GM12878 (cell line): ENCODE data around the gene IQCF2.

Experiments
- FOS ChIP-seq: IDR thresholded peaks from 3 replicates; pipeline ENCODE4 v1.6.1; 2011; ENCODE audit warnings: borderline replicate concordance; ENCODE audit not compliant: insufficient read length; ENCODE audit errors: extremely low read depth
- MXI1 ChIP-seq: fragments of 150-350 bp; IDR thresholded peaks from 2 replicates; pipeline ENCODE4 v1.6.1; 2011; ENCODE audit warnings: low read depth, mild to moderate bottlenecking, inconsistent platforms, low read length, improper control_type of control experiment
- SUPT20H ChIP-seq: IDR thresholded peaks from 2 replicates; pipeline ENCODE4 v1.6.1; 2011; ENCODE audit warnings: low read depth, mild to moderate bottlenecking, low read length, moderate library complexity, borderline replicate concordance; ENCODE audit not compliant: control insufficient read depth
- TCF7 ChIP-seq: IDR thresholded peaks from 2 replicates; pipeline ENCODE4 v1.6.1; 2014; ENCODE audit warnings: antibody characterized with exemption, borderline replicate concordance
- ZSCAN29 ChIP-seq: fragments of 450-650 bp; IDR thresholded peaks from 2 replicates; pipeline ENCODE4 v1.6.1; 2017; ENCODE audit warnings: mild to moderate bottlenecking, moderate library complexity
- TF ChIP-seq, protein P1 (sequence below), 3 experiments: IDR thresholded peaks in 2 of 3; conservative IDR thresholded peaks in 1 of 3; 2 replicates each; pipeline ENCODE4 v1.5.1; 2011; ENCODE audit warnings: low read depth in 3 of 3, low read length in 3 of 3, mild to moderate bottlenecking in 3 of 3, control low read depth in 2 of 3, moderate library complexity in 2 of 3, inconsistent platforms in 1 of 3, mixed read lengths in 1 of 3; ENCODE audit not compliant: control insufficient read depth in 2 of 3, insufficient read depth in 1 of 3; ENCODE audit errors: extremely low read depth in 1 of 3
- TF ChIP-seq, protein P2 (sequence below): IDR thresholded peaks from 2 replicates; pipeline ENCODE4 v1.6.1; 2011; ENCODE audit warnings: mild to moderate bottlenecking, low read depth, low read length, moderate library complexity; ENCODE audit not compliant: insufficient replicate concordance

DNA sequence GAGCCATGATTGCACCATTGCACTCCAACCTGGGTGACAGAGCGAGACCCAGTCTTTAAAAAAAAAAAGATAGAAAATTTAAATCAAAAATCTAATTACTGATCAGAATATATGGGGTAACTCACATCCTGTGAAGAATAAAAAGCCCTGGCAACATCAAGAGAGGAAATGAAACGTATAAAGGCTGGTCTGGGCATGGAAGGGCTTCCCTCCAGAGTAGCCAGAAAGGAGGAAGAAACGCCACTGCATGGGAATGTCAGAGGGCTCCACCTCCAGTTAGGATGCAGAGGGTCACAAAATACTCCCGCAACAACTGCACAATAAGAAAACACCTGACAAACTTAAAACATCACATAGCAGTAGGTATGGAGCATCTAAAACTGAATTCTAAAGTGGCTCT is 46.6 kb downstream of the IQCF2 start:
- TF ChIP-seq TCF7 (no peak), MXI1 (no peak), ZSCAN29 (no peak), FOS (no peak), SUPT20H (no peak)
- TF ChIP-seq, protein P1, sequence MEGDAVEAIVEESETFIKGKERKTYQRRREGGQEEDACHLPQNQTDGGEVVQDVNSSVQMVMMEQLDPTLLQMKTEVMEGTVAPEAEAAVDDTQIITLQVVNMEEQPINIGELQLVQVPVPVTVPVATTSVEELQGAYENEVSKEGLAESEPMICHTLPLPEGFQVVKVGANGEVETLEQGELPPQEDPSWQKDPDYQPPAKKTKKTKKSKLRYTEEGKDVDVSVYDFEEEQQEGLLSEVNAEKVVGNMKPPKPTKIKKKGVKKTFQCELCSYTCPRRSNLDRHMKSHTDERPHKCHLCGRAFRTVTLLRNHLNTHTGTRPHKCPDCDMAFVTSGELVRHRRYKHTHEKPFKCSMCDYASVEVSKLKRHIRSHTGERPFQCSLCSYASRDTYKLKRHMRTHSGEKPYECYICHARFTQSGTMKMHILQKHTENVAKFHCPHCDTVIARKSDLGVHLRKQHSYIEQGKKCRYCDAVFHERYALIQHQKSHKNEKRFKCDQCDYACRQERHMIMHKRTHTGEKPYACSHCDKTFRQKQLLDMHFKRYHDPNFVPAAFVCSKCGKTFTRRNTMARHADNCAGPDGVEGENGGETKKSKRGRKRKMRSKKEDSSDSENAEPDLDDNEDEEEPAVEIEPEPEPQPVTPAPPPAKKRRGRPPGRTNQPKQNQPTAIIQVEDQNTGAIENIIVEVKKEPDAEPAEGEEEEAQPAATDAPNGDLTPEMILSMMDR (IDR thresholded peaks at IDR 0.05 in 2 of 3, conservative IDR thresholded peaks at IDR 0.05 in 1 of 3; ENCODE audit: control insufficient read depth in 2 of 3, extremely low read depth in 1 of 3, insufficient read depth in 1 of 3, low read depth in 3 of 3, low read length in 3 of 3): no peak
- TF ChIP-seq, protein P2, sequence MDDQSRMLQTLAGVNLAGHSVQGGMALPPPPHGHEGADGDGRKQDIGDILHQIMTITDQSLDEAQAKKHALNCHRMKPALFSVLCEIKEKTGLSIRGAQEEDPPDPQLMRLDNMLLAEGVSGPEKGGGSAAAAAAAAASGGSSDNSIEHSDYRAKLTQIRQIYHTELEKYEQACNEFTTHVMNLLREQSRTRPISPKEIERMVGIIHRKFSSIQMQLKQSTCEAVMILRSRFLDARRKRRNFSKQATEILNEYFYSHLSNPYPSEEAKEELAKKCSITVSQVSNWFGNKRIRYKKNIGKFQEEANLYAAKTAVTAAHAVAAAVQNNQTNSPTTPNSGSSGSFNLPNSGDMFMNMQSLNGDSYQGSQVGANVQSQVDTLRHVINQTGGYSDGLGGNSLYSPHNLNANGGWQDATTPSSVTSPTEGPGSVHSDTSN: no peak
